GM13976 (cell line): ENCODE results near the gene PAX9.

Experiments
- DNase-seq: peaks from one replicate; pipeline ENCODE4 v3.0.0; 2012; ENCODE audit warnings: low spot score
- in situ Hi-C: fragments of 300-500 bp; cut with MboI; formaldehyde crosslinking; loops from one replicate; pipeline ENCODE4 v1.12.0; 2022; ENCODE audit warnings: low sequenced_read_pairs, mixed read lengths, inconsistent platforms; ENCODE audit not compliant: unreplicated experiment
- TF ChIP-seq, protein P1 (sequence below): IDR thresholded peaks from 2 replicates; pipeline ENCODE4 v1.5.1; 2012; ENCODE audit warnings: borderline replicate concordance, mild to moderate bottlenecking; ENCODE audit not compliant: insufficient read depth; ENCODE audit errors: extremely low read depth, missing control alignments, control extremely low read depth

The PAX9 gene

DNA sequence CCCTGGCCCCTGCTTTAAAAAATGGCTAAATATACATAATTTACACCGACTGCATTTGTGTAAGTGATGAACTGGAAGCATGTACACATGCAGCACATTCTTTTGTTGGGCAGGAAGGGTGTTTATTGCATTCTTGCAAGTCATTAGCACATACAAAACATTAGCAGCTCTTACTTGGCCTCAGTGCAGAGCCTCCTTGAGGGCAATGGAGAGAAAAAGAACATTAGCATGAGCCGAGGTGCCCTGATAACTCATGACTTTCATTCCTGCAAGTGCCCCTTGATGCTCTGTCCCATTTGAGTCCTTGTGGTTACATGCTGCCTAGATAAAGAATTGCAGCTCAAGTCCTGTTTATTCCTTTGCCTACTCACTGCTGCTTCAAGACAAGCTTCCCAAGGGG lies 61.9 kb downstream of the PAX9 start:
- in situ Hi-C loops, result no loop called here
- TF ChIP-seq, protein P1, sequence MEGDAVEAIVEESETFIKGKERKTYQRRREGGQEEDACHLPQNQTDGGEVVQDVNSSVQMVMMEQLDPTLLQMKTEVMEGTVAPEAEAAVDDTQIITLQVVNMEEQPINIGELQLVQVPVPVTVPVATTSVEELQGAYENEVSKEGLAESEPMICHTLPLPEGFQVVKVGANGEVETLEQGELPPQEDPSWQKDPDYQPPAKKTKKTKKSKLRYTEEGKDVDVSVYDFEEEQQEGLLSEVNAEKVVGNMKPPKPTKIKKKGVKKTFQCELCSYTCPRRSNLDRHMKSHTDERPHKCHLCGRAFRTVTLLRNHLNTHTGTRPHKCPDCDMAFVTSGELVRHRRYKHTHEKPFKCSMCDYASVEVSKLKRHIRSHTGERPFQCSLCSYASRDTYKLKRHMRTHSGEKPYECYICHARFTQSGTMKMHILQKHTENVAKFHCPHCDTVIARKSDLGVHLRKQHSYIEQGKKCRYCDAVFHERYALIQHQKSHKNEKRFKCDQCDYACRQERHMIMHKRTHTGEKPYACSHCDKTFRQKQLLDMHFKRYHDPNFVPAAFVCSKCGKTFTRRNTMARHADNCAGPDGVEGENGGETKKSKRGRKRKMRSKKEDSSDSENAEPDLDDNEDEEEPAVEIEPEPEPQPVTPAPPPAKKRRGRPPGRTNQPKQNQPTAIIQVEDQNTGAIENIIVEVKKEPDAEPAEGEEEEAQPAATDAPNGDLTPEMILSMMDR, result no peak
- DNase-seq, result no peak

DNA sequence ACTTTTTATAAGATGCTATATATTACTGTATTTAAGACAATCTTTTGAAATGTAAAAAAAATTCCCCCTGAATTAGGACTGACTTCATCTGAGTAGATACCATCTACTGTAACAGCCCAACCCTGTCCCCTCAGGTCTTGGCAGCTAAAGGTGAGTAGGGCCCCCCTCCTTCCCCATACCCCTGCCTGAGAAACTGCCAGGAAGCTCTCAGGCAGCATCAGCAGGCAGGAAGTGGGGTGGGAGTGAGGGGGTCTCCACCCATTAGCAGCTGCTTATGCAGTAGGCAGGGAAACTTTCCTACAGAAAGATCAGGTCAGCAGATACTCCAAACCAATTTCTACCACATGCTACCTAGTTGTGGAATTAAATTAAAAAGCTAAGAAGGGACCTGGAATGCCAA lies 62.5 kb downstream of the PAX9 start:
- no peak for DNase-seq
- TF ChIP-seq, protein P1, result no peak
- in situ Hi-C loops, result no loop called here

DNA sequence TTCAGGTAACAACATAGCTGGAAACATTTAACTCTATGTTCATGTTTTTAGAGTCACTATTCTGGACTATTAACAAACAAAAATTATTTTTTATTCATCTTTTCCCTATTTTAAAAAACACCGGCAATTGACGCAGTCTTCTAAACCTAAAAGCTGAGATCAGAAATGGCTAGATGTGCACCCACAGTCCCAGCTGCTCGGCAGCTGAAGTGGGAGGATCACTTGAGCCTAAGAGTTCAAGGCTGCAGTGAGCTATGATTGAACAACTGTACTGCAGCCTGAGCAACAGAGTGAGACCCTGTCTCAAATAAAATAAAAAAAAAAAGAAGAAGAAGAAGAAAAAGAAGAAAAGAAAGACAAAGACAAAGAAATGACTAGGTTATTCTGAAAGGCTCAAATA lies 64.5 kb downstream of the PAX9 start:
- in situ Hi-C loops, result no loop called here
- TF ChIP-seq, protein P1, result no peak
- DNase-seq, result no peak
